ENCODE results near the gene ITLN2.

DNA sequence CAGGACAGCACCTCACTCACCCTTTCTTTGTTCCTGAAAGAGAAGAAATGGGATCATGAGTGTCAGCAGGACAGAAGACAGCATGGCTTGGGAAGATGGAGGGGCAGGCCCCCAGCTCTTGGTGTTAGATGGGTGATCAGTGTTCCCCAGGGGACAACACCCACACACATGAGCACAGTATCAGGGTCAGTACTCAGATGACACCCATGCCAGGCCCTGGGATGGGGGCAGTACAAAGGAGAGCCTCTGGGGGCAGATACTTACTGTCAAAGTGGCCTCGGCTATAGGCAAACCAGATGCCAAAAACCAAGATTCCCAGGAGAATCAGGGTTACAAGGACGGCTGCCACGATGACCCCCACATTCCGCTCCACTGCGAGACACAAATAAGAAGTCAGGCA lies 44.8 kb upstream of the ITLN2 start:
- TF ChIP-seq EZH2 (IDR thresholded peaks at IDR 0.05; ENCODE audit: insufficient read depth, poor library complexity, severe bottlenecking) = no peak
- TF ChIP-seq EZH2phosphoT487 (IDR thresholded peaks at IDR 0.05; ENCODE audit: insufficient read depth, low read depth) = no peak
